ENCODE data around the gene SUGCT.
A peak's percentile ranks its signal among the peaks of the same experiment; 100 is the strongest.
"Not testable (repeated sequence)": the region's sequence is repeated elsewhere in the genome, so short reads cannot be mapped to it uniquely, and the experiment has no call there.

SUGCT gene

GRCh38 chr7:40394400-40394799, 259.6 kb downstream of the SUGCT start:
- DNase-seq (ENCODE audit: extremely low read depth, low read depth) = no peak
- no peak for TF ChIP-seq CTCF (IDR thresholded peaks at IDR 0.05; ENCODE audit: low read depth, low read length)

- TF ChIP-seq CTCF (IDR thresholded peaks at IDR 0.05; ENCODE audit: low read depth, low read length) = no peak
These were observed 265.7 kb downstream of the SUGCT start for GRCh38 chr7:40400525-40400924.

GRCh38 chr7:40401406-40401805, 266.6 kb downstream of the SUGCT start:
- DNase-seq (ENCODE audit: extremely low read depth, low read depth) = no peak
- no peak for TF ChIP-seq CTCF (IDR thresholded peaks at IDR 0.05; ENCODE audit: low read depth, low read length)

More at GRCh38 chr7:40400525-40400924, 265.7 kb downstream of the SUGCT start:
- no peak for DNase-seq (ENCODE audit: extremely low read depth, low read depth)

DNA sequence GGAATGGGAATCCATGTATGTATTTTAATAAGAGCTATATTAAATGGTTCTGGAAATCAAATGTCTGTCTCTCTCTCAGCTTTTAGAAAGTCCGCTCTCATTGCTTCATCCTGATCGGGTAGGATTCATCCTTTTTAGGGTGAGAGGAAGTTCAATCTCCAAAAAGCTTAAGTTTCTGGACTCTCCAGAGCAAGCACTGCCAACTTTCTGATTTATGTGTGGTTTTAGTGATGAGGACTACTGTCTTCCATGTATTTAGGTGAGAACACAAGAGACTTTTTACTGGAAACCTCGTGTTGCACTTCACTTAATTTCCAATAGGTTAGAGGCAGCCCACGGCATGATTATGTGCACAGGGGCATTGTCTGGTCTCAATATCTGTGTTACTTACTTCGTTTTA, 267.9 kb downstream of the SUGCT start:
- no peak for TF ChIP-seq CTCF (IDR thresholded peaks at IDR 0.05; ENCODE audit: low read depth, low read length)
- DNase-seq (ENCODE audit: extremely low read depth, low read depth) = no peak

DNA sequence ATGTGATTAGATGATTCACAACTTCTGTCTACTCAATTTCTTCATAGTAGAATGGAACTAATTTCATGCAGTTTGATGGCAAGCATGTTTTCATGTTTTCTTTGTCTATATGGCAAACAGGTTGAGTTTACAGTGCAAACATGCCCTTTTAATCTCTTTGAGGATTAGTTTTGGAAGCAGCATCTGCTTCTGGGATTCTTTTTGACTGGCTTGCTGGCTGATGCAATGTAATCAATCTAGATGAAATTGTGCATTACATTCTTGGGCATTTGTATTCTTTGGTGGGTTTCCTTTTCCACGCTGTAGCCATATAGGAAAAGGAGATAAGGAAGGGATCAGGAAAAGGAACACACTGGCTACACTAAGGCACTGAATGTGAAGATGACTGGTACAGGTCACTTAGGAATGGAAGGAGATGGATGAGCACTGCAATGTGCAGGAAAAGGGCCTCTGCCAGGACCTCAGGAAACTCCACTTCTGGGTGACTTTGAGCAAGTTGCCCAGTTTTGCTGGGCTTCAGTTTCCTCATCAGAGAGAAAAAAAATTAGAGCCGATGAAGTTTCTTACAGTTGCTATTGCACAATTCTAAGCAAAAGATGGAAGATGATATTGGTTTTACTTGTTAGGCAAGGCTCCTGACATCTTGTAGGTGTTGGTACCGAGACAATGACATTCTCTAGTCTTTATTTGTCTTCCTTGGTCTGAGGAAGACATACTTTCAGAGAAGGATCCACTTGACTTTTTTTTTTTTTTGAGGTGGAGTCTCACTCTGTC, 269.1 kb downstream of the SUGCT start:
- DNase-seq (ENCODE audit: extremely low read depth, low read depth) = peak; percentile 30
- no peak for TF ChIP-seq CTCF (IDR thresholded peaks at IDR 0.05; ENCODE audit: low read depth, low read length)

DNA sequence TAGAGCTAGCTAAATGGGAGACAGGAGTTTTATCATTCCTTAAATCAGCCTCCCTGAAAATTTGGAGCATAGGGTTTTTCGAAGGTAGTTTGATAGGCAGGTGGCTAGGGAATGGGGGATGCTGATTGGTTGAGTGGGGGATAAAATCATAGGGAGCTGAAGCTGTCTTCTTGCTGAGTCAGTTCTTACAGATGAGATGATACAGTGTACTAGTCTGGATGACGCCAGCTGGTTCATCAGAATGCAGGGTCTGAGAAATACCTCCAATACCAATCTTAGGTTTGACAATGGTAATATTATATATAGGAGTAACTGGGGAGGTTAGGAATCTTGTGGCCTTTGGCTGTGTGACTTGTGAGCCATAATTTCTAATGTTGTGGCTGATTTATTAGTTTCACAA, 271.2 kb downstream of the SUGCT start:
- no peak for DNase-seq (ENCODE audit: extremely low read depth, low read depth)
- no peak for TF ChIP-seq CTCF (IDR thresholded peaks at IDR 0.05; ENCODE audit: low read depth, low read length)

GRCh38 chr7:40412323-40412722, 277.5 kb downstream of the SUGCT start:
- DNase-seq (ENCODE audit: extremely low read depth, low read depth) = no peak
- no peak for TF ChIP-seq CTCF (IDR thresholded peaks at IDR 0.05; ENCODE audit: low read depth, low read length)

DNA sequence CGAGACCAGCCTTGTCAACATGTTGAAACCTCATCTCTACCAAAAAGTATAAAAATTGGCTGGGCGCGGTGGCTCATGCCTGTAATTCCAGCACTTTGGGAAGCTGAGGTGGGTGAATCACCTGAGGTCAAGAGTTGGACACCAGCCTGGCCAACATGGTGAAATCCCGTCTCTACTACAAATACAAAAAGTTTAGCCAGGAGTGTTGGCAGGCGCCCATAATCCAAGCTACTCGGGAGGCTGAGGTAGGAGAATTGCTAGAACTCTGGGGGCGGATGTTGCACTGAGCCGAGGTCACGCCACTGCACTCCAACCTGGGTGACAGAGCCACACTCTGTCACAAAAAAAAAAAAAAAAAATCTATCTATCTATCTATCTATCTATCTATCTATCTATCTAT, 279.9 kb downstream of the SUGCT start:
- DNase-seq (ENCODE audit: extremely low read depth, low read depth) = not testable (repeated sequence)
